Thyroid gland (tissue), 4 donors: ENCODE data around the gene NRROS. TPM values are rescaled to one million over a fixed set of nuclear protein-coding genes. Genes with fewer than 3 reads are reported as not detected.
"Not testable (repeated sequence)": the region's sequence is repeated elsewhere in the genome, so short reads cannot be mapped to it uniquely, and the experiment has no call there.

Experiments used
- DNase-seq, 2 donors: peaks; one replicate each; pipeline ENCODE4 v3.0.0-alpha.2; 2019
- H3K27ac ChIP-seq, 3 donors: fragments of 200-600 bp; sonication (generic); 1 replicate in 2 of 3; 2 replicates in 1 of 3; pipeline ENCODE4 v1.5.1; 2016 to 2019; ENCODE audit warnings: mild to moderate bottlenecking in 1 of 3, moderate library complexity in 1 of 3
- H3K27me3 ChIP-seq: fragments of 200-600 bp; sonication (generic); one replicate; pipeline ENCODE4 v1.5.1; 2019
- H3K36me3 ChIP-seq, 2 donors: fragments of 200-600 bp; sonication (generic); one replicate each; pipeline ENCODE4 v1.5.1; 2016 to 2019
- H3K4me1 ChIP-seq, 2 donors: fragments of 200-600 bp; sonication (generic); one replicate each; pipeline ENCODE4 v1.5.1; 2017 to 2019
- H3K4me3 ChIP-seq, 3 donors: fragments of 200-600 bp; sonication (generic); replicated peaks in 1 of 3; 1 replicate in 2 of 3; 2 replicates in 1 of 3; pipeline ENCODE4 v1.5.1; 2016; ENCODE audit warnings: mild to moderate bottlenecking in 1 of 3
- H3K9me3 ChIP-seq: fragments of 200-600 bp; sonication (generic); one replicate; pipeline ENCODE4 v1.5.1; 2017
- POLR2A ChIP-seq, 2 donors: fragments of 450-650 bp; IDR thresholded peaks; one replicate each; pipeline ENCODE4 v1.6.1; 2017; ENCODE audit warnings: antibody characterized with exemption in 2 of 2, mild to moderate bottlenecking in 2 of 2, moderate library complexity in 1 of 2
- whole genome bisulfite sequencing, 2 donors: methylation state at CpG; one replicate each; pipeline ENCODE4 v1.1.5; 2017; 5-methylcytosine and 5-hydroxymethylcytosine counted together
- intact Hi-C: fragments of 100-400 bp; cut with DNase I; formaldehyde crosslinking; loops from one replicate; pipeline ENCODE4 v1.15.1; 2023
- total RNA-seq, 4 donors: library from RNA; depleted of rRNA; stranded (reverse); fragments of >200 nt; gene quantifications; one replicate each; pipeline ENCODE4 v1.2.3, GENCODE V29; 2016
- TF ChIP-seq, protein P1 (sequence below), 6 experiments: fragments of 200-600 bp in 3 of 6; fragments of 450-650 bp in 3 of 6; sonication (generic) in 3 of 6; IDR thresholded peaks; one replicate each; pipeline ENCODE4 v1.5.1; 2016 to 2019; ENCODE audit warnings: antibody characterized with exemption in 6 of 6, mild to moderate bottlenecking in 2 of 6, inconsistent platforms in 1 of 6, moderate library complexity in 1 of 6

NRROS gene
- total RNA-seq = 1 to 10 TPM; 1.2 to 3.9 (median 1.7) TPM

DNA sequence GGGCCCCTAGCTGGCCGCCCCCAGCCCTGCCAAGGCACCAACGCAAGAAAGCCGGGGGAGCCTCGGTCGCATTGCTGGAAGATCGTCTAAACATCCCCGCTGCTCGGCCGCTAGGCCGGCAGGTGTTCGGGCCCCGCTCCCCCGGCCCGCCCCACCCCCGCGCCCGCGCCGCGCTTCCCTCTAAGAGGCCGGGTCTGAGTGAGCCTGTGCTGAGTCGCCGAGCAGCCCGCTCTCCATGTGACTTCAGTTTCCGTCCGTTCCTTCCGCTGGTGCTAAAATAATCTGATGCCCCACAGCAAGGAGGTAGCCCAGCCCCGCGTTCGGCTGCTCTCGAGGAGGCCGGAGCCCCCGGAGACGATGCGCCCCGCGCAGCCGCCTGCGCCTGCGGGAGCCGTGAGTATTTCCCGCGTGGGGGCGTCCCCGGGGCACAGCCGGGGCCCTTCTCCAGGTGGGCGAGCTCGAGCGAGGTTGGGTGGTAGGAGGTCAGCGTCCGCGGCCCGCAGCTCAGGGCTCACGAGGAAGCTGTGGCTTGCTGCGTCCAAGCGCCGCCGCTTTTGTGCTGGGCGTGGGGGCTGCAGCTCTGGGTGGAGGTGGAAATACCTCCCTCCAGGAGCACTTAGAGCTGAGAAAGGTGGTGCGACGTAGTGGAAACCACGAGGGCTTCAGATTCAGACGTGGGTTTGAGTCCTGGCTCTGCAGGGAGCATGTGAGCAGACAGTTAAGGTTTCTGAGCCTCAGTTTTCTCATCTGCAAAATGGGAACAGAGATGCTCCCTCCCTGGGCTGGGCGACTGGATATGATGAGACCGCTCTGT is at the start of gene NRROS:
NRROS (plus strand) TSS at position 212 of the 814 bp plus-strand sequence. CDS start 14,846 bp downstream, outside the sequence.
- DNase-seq = peak; percentile 43 to 46
- H3K27ac ChIP-seq = peak within 1 kb of the TSS in 2 of 3 donors; percentile 45 to 61

DNA sequence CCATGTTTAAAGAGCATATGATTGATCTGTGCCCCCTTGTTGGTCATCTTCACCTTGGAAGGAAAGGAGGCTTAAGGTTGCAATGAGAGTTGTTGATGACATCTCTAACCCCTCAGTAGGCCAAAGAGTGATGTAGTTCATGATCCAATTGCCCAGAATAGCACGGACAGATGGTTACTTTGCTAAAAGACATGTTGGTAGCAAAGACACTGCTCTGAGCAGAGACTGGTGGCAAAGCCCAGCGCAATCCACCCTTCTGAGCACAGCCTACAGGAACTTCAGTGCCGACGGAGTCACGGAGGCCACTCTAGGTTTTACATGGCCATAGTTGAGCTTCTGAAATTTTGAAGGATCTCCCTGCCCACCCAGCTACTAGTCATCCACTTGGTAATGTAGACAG is 49.2 kb upstream of the NRROS start:
- WGBS, 2 donors = 82 to 89% methylated on average over 5 of the region's 5 CpGs
- DNase-seq = no peak
- H3K36me3 ChIP-seq = peaks cover 0 to 3% of the 10 kb centered on the region in 2 donors
- no peak overlapping the region for H3K4me3 ChIP-seq
- TF ChIP-seq, protein P1, sequence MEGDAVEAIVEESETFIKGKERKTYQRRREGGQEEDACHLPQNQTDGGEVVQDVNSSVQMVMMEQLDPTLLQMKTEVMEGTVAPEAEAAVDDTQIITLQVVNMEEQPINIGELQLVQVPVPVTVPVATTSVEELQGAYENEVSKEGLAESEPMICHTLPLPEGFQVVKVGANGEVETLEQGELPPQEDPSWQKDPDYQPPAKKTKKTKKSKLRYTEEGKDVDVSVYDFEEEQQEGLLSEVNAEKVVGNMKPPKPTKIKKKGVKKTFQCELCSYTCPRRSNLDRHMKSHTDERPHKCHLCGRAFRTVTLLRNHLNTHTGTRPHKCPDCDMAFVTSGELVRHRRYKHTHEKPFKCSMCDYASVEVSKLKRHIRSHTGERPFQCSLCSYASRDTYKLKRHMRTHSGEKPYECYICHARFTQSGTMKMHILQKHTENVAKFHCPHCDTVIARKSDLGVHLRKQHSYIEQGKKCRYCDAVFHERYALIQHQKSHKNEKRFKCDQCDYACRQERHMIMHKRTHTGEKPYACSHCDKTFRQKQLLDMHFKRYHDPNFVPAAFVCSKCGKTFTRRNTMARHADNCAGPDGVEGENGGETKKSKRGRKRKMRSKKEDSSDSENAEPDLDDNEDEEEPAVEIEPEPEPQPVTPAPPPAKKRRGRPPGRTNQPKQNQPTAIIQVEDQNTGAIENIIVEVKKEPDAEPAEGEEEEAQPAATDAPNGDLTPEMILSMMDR (IDR thresholded peaks at IDR 0.05) = no peak
- no peak for TF ChIP-seq POLR2A (IDR thresholded peaks at IDR 0.05)
- H3K9me3 ChIP-seq = no peaks in the 10 kb centered on the region
- no peaks in the 10 kb centered on the region for H3K27me3 ChIP-seq
- intact Hi-C loops = no loop called here
- no peak overlapping the region for H3K27ac ChIP-seq
- no peaks in the 10 kb centered on the region for H3K4me1 ChIP-seq

More for the DNA sequence above, at the start of gene NRROS:
- no peaks in the 10 kb centered on the region for H3K27me3 ChIP-seq
- peak within 1 kb of the TSS in 1 of 3 donors; percentile 43 for H3K4me3 ChIP-seq
- intact Hi-C loops = no loop called here
- TF ChIP-seq, protein P1 (IDR thresholded peaks at IDR 0.05) = no peak
- TF ChIP-seq POLR2A (IDR thresholded peaks at IDR 0.05) = no peak
- no peaks in the 10 kb centered on the region for H3K9me3 ChIP-seq
- H3K36me3 ChIP-seq = no peaks in the 10 kb centered on the region
- H3K4me1 ChIP-seq = peaks cover 10 to 13% of the 10 kb centered on the region in 2 donors
- WGBS, 2 donors = 0 to 19% methylated on average over 8 to 18 of the region's 65 CpGs

DNA sequence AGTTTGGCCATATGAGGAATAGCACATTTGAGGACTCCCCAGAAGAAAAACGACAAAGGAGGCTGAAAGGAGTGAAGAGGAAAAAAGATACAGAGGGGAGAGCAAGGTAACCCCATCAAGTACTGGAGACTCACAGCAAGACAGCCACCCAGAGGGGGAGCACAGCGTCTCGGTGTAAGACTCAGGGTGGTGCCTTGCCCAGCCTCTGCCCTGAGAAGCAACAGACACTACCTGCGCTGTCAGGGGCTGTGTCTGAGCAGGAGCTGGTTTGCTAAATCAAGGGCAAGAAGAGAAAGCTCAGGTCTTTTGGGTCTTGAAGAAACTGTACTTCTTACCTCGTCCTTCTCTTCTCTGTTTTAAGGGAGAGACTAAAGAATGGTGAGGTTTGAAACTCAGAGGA is 43.1 kb upstream of the NRROS start:
- TF ChIP-seq, protein P1 (IDR thresholded peaks at IDR 0.05) = no peak
- no peak for TF ChIP-seq POLR2A (IDR thresholded peaks at IDR 0.05)
- 32 to 37% methylated on average over 5 of the region's 5 CpGs for WGBS, 2 donors
- intact Hi-C loops = no loop called here
- H3K4me1 ChIP-seq = no peaks in the 10 kb centered on the region
- no peaks in the 10 kb centered on the region for H3K36me3 ChIP-seq
- no peak overlapping the region for H3K4me3 ChIP-seq
- H3K9me3 ChIP-seq = no peaks in the 10 kb centered on the region
- no peak overlapping the region for H3K27ac ChIP-seq
- DNase-seq = no peak
- H3K27me3 ChIP-seq = no peaks in the 10 kb centered on the region

GRCh38 chr3:196597971-196598733 is 41.3 kb upstream of the NRROS start:
- H3K36me3 ChIP-seq, H3K27ac ChIP-seq, DNase-seq, H3K4me3 ChIP-seq, H3K4me1 ChIP-seq, H3K27me3 ChIP-seq, intact Hi-C loops, H3K9me3 ChIP-seq: not testable (repeated sequence)
- WGBS, 2 donors = 76 to 79% methylated on average over 23 to 25 of the region's 25 CpGs

- H3K4me1 ChIP-seq = no peaks in the 10 kb centered on the region
- intact Hi-C loops = no loop called here
These were observed 39.8 kb upstream of the NRROS start for GRCh38 chr3:196599734-196600128.

More at GRCh38 chr3:196599734-196600128, 39.8 kb upstream of the NRROS start:
- Histone ChIP-seq H3K36me3 (no peaks in the 10 kb centered on the region), H3K9me3 (no peaks in the 10 kb centered on the region), H3K27ac (no peak overlapping the region), H3K4me3 (no peak overlapping the region), H3K27me3 (no peaks in the 10 kb centered on the region)
- WGBS, 2 donors = 63 to 68% methylated on average over 5 of the region's 5 CpGs
- DNase-seq = no peak
- TF ChIP-seq, protein P1 (IDR thresholded peaks at IDR 0.05) = no peak
- no peak for TF ChIP-seq POLR2A (IDR thresholded peaks at IDR 0.05)
